Left colon (tissue), 2 donors: ENCODE data around the gene TWNK. TPM values are rescaled to one million over a fixed set of nuclear protein-coding genes. Genes with fewer than 3 reads are reported as not detected.

Source experiments
- ATAC-seq: fragments of 200-7000 bp; cut with Tn5 transposase; one replicate; pipeline ENCODE4 v1.9.1; 2020; ENCODE audit warnings: mild to moderate bottlenecking, moderate library complexity
- DNase-seq, 2 donors: peaks; one replicate each; pipeline ENCODE4 v3.0.0-alpha.2; 2020
- intact Hi-C, 2 donors: fragments of 100-400 bp; cut with DNase I in 1 of 2; cut with micrococcal nuclease in 1 of 2; formaldehyde crosslinking; loops; one replicate each; pipeline versions ENCODE4 v1.11.2 to v1.14.0; 2022; cut with DNase I, micrococcal nuclease
- microRNA-seq, 2 donors: library from miRNA; unstranded; fragments of <30 nt; microRNA quantifications; one replicate each; pipeline versions ENCODE4 v1.1.0 to v1.2.0, GENCODE V29; 2020
- total RNA-seq, 2 donors: library from RNA; stranded (reverse); fragmentation: NEBNext Ultra II Directional; extraction: Animal tissue kit (Norgen Biotek cat#: 25700); gene quantifications; one replicate each; pipeline ENCODE4 v1.2.1, GENCODE V29; 2021
- donor health status: DM: no; HTN: no; CAD: no.
- donor health status: DM: yes; HTN: yes; CAD: no.

TWNK gene
- total RNA-seq, 2 donors from 2014 or later = 3.7 to 5.8 TPM

DNA sequence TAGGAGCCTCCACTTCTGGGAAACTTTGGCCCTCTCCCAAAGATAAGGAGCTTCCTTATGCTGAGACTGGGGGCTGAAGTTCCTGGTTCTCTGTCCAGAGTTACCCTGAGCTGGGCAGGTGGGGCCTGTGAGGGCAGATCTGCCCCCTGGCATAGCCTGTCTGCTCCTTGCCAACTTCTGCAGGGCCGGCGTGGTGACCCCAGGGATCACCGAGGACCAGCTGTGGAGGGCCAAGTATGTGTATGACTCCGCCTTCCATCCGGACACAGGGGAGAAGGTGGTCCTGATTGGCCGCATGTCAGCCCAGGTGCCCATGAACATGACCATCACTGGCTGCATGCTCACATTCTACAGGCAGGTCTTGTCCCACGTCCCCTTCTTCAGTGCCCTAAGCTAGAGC is 48.0 kb downstream of the TWNK start:
- DNase-seq (no peak), ATAC-seq (no peak)
- intact Hi-C loops = no loop called here

- intact Hi-C loops = no loop called here
- no peak for ATAC-seq
- DNase-seq = no peak
Observed at GRCh38 chr10:101035916-101036702, 48.8 kb downstream of the TWNK start.

DNA sequence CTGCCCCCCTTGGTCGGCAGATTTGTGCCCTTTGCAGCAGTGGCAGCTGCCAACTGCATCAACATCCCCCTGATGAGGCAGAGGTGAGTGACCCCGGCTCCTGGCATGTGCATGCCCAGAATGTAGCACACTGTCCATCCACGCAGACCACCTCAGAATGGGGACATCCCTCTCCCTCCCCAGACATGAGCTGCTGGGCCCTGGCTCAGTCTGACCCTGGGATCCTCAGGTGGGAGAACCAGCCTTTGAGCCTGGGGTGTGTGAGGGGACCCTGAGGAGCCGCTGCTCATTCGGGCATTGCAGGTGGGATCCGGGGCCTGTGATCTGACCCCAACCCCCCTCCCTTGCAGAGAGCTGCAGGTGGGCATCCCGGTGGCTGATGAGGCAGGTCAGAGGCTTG is 49.4 kb downstream of the TWNK start:
- intact Hi-C loops = no loop called here
- DNase-seq (no peak), ATAC-seq (no peak)

- intact Hi-C loops = no loop called here
- ATAC-seq = no peak
- no peak for DNase-seq
Observed at GRCh38 chr10:101038484-101038883, 51.1 kb downstream of the TWNK start.

DNA sequence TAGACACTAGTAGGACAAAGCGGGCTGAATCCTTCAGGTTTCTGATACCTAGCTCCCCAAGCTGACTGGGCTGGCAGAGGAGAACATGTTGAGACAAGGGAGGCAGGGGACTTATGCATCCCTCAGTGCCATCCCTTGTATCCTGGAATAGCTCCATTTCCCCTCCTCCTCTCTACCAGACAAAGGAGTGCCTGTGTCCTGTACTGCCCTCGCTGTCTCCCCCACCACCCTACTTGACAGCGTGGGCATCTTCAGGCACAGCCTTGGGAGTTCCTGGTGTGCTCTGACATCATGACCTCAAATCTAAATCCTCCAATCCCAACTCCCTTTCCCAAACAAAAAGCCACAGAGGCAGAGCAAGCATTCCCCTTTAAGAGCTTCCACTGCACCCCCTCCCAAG is 52.7 kb downstream of the TWNK start:
- intact Hi-C loops = no loop called here
- DNase-seq = no peak
- no peak for ATAC-seq

GRCh38 chr10:101040851-101041250 is 53.5 kb downstream of the TWNK start:
- intact Hi-C loops = no loop called here
- ATAC-seq (no peak), DNase-seq (no peak)

GRCh38 chr10:101041252-101041761 is 54.0 kb downstream of the TWNK start:
- DNase-seq (peak; percentile 80), ATAC-seq (peak; percentile 58)
- intact Hi-C loops = no loop called here

GRCh38 chr10:101042118-101042517 is 54.8 kb downstream of the TWNK start:
- no peak for DNase-seq
- intact Hi-C loops = no loop called here

DNA sequence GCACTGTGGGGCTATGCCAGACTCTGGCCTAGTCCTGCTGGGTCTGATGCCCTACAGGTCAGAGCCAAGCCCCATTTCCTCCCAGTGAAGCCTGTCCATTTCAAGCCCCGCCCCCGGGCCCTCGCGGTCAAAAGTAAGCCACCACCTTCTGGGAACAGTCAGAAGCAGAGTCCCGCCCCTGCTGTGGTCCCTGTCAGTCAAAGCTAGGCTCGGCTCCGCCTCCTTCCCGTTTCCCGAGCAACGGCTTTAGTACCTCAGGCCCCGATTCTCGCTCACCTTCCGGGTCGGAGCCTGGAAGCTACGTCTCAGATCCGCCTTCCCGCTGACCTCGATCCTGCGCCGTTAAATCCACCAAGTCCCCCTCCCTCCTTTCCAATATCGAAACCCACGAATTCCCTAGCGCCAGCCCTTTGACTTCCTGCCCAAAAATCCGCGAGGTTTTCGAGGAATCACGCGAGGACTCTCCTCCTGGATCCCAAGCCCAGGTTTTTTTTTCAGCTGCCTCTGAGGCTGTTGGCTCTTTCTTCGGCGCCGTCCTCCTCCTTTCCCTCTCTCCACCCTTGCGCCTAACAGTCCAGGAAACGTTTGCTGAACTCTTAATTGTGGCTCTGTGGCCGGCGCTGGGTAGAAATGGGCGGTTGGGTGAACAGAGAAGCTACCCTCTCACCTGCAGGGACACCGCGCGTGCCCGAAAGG is 55.5 kb downstream of the TWNK start:
- ATAC-seq = peak; percentile 91
- DNase-seq = peak; percentile 99 to 100
- intact Hi-C loops = no loop called here

More at GRCh38 chr10:101042118-101042517, 54.8 kb downstream of the TWNK start:
- ATAC-seq = no peak

GRCh38 chr10:101043363-101043707 is 56.0 kb downstream of the TWNK start:
- no peak for DNase-seq
- ATAC-seq = peak; percentile 22
- intact Hi-C loops = no loop called here

Small RNA genes lying within 50 kb of the gene (microRNA-seq; reads per million reads assigned to microRNA genes)
- gene MIR608 = 0 reads per million in 2 donors

Other genes with a start within 250 kb of the TWNK start
- gene PAX2, start 242.0 kb upstream of the TWNK start, total RNA-seq = not detected
- gene SLF2, start 74.6 kb upstream of the TWNK start, total RNA-seq = 10 to 100 TPM; 18.5 to 20.3 TPM
- gene SEMA4G, start 18.0 kb upstream of the TWNK start, total RNA-seq = 100 to 1,000 TPM; 108 to 170 TPM
- 10 to 100 TPM; 66.9 to 69.3 TPM for gene MRPL43, start within 50 bp of the TWNK start, total RNA-seq
- 10 to 100 TPM; 28.7 to 33.9 TPM for gene LZTS2, start 12.3 kb downstream of the TWNK start, total RNA-seq
- under 1 TPM; 0.21 to 0.78 TPM for gene PDZD7, start 43.6 kb downstream of the TWNK start, total RNA-seq
- gene SFXN3, start 43.7 kb downstream of the TWNK start, total RNA-seq = 10 to 100 TPM; 14.7 to 22.0 TPM
- 10 to 100 TPM; 17.7 to 21.0 TPM for gene KAZALD1, start 74.4 kb downstream of the TWNK start, total RNA-seq
- gene TLX1, start 143.8 kb downstream of the TWNK start, total RNA-seq = 1 to 10 TPM in 1 of 2 donors, under 1 TPM in 1; 0.12 to 1.7 TPM
- gene LBX1, start 241.9 kb downstream of the TWNK start, total RNA-seq = not detected